HG03439 (cell line): ENCODE results near the gene FYN.
"Not testable (repeated sequence)": the region's sequence is repeated elsewhere in the genome, so short reads cannot be mapped to it uniquely, and the experiment has no call there.

Source experiments
- ATAC-seq: cut with Tn5 transposase; IDR thresholded peaks from one replicate; pipeline ENCODE4 v1.9.1; 2021; ENCODE audit warnings: mild to moderate bottlenecking, moderate library complexity; ENCODE audit not compliant: unreplicated experiment

FYN gene

DNA sequence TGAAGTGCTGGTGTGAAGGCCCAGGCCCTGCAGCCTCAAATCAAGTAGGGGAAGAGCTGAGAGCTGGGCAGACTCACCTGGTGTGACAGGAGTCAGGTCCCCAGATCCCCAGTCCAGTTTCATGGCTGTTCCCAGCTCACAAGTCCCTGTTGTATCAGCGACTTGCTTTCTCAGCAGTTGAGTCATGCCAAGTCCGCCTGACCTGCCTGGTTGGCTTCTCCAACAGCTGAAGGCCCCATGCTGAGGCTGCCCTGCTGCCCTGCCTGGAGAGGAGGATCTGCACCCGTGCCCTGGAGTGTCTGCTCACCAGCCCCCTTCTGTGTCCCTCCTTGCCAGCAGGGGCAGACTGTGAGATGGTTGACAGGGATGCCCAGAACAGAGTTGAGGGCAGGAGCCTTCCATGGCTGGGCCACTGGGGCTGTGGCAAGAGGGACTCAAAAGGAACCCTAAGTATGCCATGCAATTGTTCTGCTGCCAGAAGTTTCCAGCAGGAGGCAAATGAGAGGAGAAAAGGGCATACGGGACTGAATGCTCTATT is 228.3 kb downstream of the FYN start:
- ATAC-seq: no peak

DNA sequence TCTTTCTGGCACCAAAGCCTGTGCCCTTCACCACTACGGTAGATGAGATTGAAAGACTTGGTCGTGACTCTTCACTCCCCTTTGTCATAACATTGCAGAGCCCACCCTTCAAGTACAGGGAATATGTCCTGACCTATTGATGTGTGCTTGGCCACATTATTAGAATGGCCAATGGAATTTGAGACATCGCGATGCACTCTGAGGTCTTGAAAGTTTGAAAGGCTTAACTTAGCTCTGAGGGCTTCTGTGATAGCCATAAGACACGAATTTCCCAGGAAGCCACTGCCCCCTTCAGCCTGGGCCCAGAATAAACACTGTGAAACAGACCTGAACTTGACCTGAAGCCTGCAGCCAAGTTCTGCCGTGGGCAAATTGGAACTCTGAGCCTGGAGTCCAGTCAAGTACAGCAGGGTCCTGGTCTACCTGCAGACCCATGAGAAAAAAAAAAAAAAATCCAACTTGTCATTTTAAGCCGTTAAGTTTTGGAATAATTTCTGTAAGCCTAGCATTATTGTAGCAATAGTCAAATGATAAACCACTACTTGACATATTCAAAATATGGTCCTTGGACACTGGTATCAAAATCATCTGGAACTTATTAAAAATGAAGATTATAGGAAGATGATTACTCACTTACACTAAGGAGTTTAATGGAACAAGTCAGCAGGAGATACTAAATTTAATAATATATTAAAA is 230.6 kb downstream of the FYN start:
- ATAC-seq: no peak

DNA sequence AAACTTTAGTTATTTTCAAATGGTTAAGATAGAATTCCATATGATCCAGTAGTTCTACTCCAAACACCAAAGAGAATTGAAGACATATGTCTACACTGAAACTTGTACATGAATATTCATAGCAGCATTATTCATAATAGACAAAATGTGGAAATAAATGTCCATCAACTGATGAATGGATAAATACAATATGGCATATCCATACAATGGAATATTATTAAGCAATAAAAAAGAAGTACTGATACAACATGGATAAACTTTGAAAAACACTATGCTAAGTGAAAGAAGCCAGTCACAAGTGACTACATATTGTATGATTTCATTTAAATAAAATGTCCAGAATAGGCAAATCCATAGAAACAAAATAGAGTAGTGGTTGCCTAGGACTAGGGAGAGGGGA is 234.0 kb downstream of the FYN start:
- ATAC-seq: no peak

DNA sequence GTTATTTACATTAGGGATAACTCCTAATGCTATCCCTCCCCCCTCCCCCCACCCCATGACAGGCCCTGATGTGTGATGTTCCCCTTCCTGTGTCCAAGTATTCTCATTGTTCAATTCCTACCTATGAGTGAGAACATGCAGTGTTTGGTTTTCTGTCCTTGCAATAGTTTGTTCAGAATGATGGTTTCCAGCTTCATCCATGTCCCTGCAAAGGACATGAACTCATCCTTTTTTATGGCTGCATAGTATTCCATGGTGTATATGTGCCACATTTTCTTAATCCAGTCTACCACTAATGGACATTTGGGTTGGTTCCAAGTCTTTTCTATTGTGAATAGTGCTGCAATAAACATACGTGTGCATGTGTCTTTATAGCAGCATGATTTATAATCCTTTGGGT is 238.3 kb downstream of the FYN start:
- ATAC-seq: not testable (repeated sequence)

DNA sequence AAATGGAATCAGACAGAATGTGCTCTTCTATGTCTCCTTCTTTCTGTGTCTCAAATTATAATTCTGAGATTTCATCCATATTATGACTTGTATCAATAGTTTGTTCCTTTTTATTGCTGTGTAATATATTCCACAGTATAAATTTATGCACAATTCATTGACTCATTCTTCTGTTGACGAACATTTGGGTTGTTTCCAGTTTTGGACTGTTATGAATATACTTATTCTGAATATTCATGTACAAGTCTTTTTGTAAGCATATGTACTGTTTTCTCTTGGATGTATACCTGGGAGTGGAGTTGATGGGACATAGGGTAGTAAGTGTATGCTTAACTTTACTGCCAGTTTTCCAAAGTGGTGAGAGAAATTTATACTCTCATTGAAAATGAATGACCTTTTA is 239.4 kb downstream of the FYN start:
- ATAC-seq: no peak

DNA sequence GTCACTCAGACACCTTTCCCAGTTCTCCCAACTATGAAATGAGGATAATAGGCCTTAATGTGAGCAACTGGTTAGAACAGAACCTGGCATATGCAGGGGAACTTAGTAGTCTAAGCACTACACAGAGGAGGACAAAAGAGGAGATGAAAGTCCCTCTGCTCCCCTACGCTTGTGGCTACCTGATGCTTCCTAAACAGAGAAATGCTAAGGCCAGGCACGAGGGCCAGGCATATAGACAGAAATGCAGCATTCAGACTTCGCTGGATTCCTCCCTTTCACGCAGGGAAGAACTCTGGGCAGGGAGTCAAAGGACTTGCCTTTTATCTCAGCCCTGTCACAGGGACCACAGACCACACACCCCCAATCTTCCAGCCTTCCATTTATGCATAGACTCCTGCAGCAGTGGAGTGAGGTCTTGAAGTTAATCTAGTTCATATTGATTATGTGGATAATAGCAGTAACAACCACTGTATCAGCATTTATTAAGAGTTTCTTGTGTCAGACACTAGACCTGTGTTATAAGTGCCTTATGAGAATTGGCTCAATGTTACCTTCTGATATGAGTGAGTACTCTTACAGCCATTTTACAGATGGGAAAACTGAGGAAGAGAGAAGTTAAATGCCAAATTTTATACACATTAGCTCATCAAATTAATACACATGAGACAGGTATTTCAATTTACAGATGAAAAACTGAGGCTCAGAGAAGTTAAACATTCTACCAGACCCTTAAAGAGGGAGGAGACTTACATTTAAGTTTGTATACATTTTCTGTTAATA is 240.6 kb downstream of the FYN start:
- no peak for ATAC-seq

DNA sequence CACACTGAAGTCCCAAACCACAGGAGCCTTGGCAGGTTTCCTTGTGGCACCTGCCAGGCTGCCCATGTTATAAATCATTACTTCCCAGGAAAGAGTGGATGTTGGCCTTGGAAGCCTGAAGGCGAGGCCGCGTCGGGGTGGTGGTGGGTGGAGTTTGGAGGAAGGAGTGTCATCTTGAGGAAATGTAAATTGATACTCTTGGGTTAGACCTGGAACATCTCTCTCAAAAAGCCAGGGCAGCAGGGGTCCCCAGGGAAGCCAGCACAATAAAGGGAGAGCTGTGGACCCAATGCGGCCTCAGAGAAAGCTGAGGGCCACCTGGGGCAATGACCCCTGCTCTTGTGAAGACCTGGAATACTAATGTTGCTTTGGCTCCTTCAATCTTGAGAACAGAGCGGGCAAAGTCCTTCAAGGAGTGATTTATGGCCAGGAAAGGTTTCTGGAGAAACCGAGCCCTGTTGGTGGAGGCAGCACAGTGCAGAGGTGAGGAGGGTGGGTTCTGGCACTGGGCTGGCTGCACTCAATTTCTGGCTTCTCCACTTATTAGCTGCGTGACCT is 241.3 kb downstream of the FYN start:
- no peak for ATAC-seq

DNA sequence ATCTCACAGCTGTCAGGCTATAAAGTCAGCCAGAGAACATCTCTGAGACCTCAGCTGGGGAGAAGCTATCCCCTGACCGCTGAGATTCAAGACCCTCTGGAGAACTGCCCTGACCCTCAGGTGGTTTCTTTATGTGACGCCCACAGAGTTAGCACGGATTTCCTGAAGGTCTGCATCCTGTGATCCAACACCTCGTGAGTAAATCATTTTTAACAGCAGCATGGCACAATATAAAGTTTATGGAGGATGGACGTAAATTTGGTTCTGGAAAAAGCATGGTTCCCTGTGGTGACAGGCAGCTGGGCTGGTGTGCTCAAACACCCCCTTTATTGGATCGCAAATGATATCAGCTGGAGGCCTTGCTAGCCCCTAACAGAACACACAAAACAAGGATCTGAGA is 242.2 kb downstream of the FYN start:
- ATAC-seq: no peak

DNA sequence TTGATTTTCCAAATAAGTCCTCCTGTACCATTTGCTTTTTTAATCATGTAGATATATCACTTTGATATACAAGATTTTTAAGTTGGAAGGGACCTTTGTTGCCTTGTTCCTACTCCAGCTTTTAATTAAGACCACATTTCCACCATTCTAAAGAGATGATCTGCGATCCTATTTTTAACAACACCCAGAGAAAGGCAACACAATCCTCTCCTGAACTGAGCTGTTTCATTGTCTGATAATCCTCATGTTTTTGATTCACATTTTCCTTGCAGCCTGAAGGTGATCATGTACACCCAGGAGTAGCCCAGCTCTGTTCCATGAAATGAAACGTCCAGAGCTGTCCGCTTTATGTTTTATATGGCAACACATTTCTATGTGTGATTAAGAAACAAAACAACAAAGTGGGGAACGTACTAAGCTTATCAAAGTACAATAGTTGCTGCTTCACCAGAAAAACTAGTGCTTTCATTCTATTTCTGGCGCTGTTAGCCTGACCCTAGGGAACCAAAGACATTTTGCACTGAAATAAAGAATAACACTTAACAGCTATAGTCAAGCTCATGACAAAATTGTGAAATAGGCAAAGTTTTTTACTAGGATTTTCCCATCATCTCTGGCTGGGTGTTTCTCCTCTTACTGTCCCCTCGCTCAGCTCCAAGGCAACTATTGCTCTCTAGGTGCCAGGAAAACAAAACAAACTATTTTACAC is 245.0 kb downstream of the FYN start:
- no peak for ATAC-seq

DNA sequence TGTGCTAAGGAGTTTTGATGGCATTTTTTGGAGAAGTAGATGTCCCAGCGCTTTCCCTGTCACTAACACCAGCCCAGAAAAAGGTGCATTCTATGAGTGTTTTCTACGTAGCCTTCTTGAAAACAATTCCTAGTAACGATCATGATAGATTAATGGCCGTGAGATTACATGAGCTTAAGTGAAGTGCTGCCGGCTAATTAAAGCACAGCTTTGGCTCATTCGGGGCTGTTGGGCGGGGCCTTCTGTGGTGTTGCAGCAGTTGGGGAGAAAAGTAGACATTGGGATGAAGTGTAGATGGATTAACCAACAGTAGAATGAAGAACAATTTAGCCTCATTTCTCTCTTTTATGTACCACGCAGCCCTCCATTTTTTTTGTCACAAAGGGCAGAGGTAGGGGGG is 246.8 kb downstream of the FYN start:
- no peak for ATAC-seq

DNA sequence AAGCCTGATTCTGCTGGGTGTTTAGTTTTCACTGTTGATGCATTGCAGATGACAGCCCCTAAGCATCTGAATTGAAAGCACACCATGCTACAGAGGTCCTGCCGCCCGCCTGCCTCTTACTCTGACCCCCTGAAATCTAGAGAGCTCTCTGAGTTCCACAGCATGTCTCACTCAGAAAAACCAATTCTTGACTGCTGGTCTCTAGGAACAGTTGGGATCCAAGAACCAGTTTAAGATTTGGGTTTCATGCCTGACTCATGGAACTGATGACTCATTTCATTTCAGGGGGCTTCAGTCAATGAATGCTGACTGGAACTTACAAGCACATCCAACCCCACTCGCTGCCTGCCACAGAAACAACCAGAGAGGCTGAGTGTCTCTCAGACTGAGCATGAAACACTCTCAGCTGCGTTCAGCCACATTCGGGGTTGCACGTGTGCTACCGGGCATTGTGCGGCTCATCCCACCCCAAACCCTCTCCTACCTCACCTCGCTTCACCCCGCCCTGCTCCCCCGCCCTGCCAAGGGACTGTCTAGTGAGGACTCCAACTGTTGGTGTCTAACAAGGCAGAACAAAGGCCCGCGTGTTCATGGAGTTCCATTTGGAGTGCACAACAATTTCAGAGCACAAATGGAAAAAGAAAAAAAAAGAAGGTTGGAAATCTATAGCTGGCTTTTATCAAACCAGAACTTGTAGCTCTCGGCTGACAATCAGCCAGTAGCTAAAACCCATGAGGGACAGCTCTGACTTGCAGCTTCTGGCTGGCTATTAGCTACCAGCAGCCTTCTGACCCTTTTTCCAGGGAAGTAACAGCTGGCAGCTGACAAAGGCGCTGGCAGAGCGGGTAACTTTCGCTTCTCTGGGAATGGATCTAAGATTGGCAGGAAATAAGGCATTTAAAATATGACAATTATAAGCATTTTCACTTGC is 247.5 kb downstream of the FYN start:
- ATAC-seq: no peak

DNA sequence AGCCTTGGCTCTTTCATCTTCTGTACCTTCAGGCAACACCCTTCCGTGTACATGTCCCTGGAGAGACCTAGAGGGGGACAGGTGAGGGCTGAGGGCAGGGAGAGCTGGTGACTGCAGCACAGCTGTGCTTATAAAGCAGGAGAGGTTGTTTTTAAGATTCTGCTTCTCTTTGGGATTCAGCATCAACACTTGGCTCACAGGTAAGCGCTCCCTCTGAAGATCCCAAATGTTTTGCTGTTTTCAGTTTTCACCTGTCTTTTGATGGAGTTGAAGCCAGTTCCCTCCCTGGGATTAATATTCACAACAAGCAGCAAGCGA is 248.2 kb downstream of the FYN start:
- ATAC-seq: no peak

DNA sequence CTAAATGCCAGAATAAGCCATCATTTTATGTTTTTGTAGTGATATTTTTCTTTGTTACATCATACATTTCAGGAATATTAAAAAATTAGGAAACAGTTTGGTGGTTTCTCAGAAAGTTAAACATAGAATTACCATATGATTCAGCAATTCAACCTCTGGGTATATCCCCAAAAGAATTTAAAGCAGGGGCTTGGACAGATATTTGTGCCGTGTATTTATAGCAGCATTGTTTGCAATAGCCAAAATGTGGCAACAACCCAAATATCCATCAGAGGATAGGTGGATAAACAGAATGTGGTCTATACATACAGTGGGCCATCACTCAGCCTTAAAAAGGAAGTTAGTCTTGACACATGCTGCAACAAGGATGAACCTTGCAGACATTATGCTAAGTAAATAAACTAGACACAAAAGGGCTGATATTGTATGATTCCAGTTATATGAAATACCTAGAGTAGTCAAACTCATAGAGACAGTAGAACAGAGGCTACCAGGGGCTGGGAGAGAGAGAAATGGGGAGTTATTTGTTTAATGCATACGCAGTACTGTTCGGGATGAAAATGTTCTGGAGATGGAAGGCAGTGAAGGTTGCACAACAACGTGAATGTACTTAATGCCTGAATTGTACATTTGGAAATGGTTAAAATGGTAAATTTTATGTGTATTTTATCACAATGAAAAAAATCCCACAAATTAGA is 248.7 kb downstream of the FYN start:
- ATAC-seq: no peak

DNA sequence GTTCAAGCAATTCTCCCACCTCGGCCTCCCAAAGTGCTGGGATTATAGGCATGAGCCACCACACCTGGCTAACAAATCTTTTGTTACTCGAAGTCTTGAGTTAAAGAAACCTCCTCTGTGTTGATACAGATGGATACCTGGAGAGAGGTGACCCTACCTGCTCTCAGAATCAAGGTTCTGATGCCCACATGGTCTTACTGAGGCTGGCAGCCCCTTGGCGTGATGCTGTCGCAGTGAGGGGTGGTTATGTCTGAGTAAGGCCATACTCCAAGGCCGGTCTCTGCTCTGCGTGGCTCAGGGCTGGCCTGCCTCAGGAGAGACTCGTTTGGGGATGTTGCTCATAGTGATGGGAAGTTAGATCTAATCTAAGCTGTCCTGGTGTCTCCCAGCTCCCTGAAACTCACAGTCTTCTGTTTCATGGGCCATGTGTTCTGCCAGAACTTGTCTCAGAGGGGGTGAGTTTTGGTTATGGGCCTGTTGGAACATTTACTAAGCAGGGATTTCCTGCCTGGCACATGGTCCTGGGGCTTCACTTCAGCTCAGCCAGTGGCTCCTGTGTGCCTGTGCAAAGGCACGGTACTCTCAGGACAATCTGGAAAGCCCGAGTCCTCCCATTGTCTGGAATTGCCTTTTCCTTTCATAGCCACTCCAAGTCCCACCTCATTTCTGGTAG is 250.1 kb downstream of the FYN start:
- ATAC-seq: no peak

DNA sequence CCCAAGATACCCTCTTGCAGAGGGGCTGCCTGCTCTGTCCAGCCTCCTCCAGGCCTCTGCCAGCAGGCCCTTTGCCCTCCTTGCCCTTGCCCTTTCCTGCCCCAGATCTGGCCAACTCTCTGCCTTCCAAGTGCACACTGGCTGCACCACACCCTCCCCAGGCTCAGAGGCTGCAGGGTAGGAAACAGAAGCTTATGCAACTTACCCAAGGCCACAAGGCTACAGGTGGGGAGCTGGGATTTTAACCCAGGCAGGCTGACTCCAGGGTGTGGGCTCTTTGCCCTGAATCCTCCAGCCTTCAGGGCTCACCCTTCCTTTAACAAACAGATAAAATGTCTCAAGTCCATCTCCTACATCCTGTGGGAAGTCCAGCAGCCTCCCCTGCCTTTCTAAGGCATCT is 253.1 kb downstream of the FYN start:
- no peak for ATAC-seq

DNA sequence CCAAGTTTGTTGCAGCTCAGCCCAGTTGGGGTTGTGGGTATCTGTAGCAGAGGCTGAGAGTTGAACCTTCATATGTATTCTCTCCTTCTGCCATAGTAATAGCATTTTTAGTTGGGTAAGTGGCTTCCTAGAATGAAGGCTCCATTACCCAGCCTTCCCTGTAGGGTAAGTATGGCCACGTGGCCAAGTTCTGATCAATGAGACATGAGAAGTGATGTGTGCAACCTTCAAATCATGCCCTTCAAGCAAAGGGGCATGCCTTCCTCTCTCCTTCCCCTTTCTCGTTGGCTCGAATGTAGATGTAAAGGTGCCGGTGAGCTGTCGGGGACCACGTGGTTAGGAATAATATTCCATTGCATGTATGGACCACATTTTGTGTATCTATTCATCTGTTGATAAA is 254.8 kb downstream of the FYN start:
- ATAC-seq: no peak

DNA sequence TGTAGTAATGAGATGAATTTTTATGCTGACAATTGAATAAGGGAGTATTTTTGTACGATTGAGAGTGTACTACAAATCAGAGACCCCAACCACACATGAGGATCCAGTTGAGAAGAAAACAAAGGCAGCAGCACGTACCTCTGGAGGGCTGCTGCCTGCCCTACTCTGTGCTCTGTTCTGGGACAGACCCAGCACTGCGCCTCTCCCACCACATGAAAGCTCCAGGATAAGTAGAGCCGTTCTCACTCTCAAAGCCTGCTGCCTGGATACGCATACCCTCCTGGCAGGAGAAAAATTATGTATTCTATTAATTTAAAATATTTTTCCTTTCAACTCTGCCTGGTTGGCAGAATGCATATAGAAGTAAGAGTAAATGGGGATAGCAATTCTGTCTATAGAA is 256.1 kb downstream of the FYN start:
- no peak for ATAC-seq

DNA sequence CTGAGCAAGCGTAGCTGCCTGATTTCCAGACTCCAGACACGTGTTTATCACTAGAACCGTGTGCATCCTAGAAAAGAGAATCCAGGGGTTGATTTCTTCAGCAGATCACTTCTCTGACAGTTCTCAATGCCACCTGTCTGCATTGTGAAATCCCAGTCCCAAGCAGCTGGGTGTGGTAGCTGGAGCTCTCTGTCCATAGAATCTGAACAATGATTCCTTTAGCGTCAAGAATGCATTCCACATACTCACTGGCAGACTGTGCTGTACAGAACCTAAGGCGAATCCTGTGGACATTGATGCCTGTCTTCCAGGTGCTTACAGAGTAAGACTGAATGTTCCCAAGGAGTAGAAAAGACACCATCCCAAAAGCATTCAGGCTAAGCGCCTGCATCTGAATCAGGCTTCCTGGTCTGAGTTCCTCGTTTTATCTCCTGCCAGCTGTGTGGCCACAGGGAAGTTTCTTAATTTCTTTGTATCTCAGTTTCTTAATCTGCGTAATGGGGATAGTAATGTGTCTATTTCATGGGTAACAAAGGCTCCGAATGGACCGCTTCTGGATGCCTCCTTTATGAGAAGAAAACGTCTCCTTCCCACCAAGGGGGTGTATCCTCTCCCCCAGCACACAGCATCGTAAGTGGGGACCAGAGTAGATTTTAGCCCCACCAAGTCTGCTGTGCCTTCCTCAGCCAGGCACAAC is 257.2 kb downstream of the FYN start:
- no peak for ATAC-seq
